Measurements from ENCODE around the gene SATB1.
A peak's percentile ranks its signal among the peaks of the same experiment; 100 is the strongest.

Gene SATB1

GRCh38 chr3:18396428-18396827, 28.7 kb downstream of the SATB1 start:
- DNase-seq = no peak

GRCh38 chr3:18394384-18394995, 30.6 kb downstream of the SATB1 start:
- DNase-seq = no peak

GRCh38 chr3:18393906-18394305, 31.2 kb downstream of the SATB1 start:
- no peak for DNase-seq

GRCh38 chr3:18390024-18390660, 35.0 kb downstream of the SATB1 start:
- no peak for DNase-seq

- DNase-seq = peak in 1 of 2 experiments; percentile 20
These were observed 35.9 kb downstream of the SATB1 start for GRCh38 chr3:18389108-18389733.

- DNase-seq = no peak
These were observed 38.8 kb downstream of the SATB1 start for GRCh38 chr3:18386274-18386890.

- DNase-seq = no peak
These were observed 39.4 kb downstream of the SATB1 start for GRCh38 chr3:18385706-18386105.

- DNase-seq = no peak
These were observed 42.3 kb downstream of the SATB1 start for GRCh38 chr3:18382760-18383369.

- no peak for DNase-seq
These were observed 45.5 kb downstream of the SATB1 start for GRCh38 chr3:18379647-18380046.

GRCh38 chr3:18378218-18378617, 46.9 kb downstream of the SATB1 start:
- DNase-seq = no peak

- no peak for DNase-seq
These were observed 48.5 kb downstream of the SATB1 start for GRCh38 chr3:18376682-18377081.

GRCh38 chr3:18372786-18373405, 52.2 kb downstream of the SATB1 start:
- DNase-seq = no peak

- no peak for DNase-seq
These were observed 54.5 kb downstream of the SATB1 start for GRCh38 chr3:18370672-18371071.

- no peak for DNase-seq
These were observed 55.5 kb downstream of the SATB1 start for GRCh38 chr3:18369551-18370185.

GRCh38 chr3:18366258-18366657, 58.9 kb downstream of the SATB1 start:
- no peak for DNase-seq

GRCh38 chr3:18363338-18363737, 61.8 kb downstream of the SATB1 start:
- DNase-seq = no peak

- no peak for DNase-seq
These were observed 67.4 kb downstream of the SATB1 start for GRCh38 chr3:18357747-18358146.

- no peak for DNase-seq
These were observed 69.3 kb downstream of the SATB1 start for GRCh38 chr3:18355832-18356231.

GRCh38 chr3:18354701-18355100, 70.4 kb downstream of the SATB1 start:
- DNase-seq = no peak

- no peak for DNase-seq
These were observed 73.1 kb downstream of the SATB1 start for GRCh38 chr3:18351823-18352744.

GRCh38 chr3:18351069-18351628, 74.0 kb downstream of the SATB1 start:
- no peak for DNase-seq
